Endothelial cell of umbilical vein (primary cell): ENCODE measurements around the gene KLHL6.

Experiments used
- CTCF ChIP-seq, 2 donors: IDR thresholded peaks; 1 replicate in 1 of 2; 2 replicates in 1 of 2; pipeline ENCODE4 v1.5.1; 2011; ENCODE audit warnings: low read length in 2 of 2, mild to moderate bottlenecking in 2 of 2, moderate library complexity in 2 of 2, control low read depth in 1 of 2, inconsistent platforms in 1 of 2, low read depth in 1 of 2; ENCODE audit not compliant: insufficient read depth in 1 of 2; ENCODE audit errors: extremely low read depth in 1 of 2
- MYC ChIP-seq: IDR thresholded peaks from one replicate; pipeline ENCODE4 v1.6.1; 2011; ENCODE audit warnings: mild to moderate bottlenecking, low read depth, low read length
- POLR2A ChIP-seq: IDR thresholded peaks from 2 replicates; pipeline ENCODE4 v1.6.1; 2012; ENCODE audit warnings: low read depth, mild to moderate bottlenecking, control low read depth, low read length
- POLR2AphosphoS5 ChIP-seq: IDR thresholded peaks from 2 replicates; pipeline ENCODE4 v1.6.1; 2012; ENCODE audit warnings: low read depth, mild to moderate bottlenecking, control low read depth, low read length, moderate library complexity; ENCODE audit not compliant: insufficient read depth

- TF ChIP-seq POLR2AphosphoS5 (no peak), POLR2A (no peak), CTCF (IDR thresholded peaks at IDR 0.05; ENCODE audit: extremely low read depth in 1 of 2, insufficient read depth in 1 of 2, low read depth in 1 of 2, low read length in 2 of 2) (no peak), MYC (no peak)
Observed at GRCh38 chr3:183494341-183494740, 61.2 kb downstream of the KLHL6 start.
